GM10847 (cell line): ENCODE measurements around the gene KSR1.

Source experiments
- POLR2A ChIP-seq: IDR thresholded peaks from 2 replicates; pipeline ENCODE4 v1.6.1; 2011; ENCODE audit not compliant: insufficient read length; ENCODE audit errors: extremely low read depth

KSR1 gene

DNA sequence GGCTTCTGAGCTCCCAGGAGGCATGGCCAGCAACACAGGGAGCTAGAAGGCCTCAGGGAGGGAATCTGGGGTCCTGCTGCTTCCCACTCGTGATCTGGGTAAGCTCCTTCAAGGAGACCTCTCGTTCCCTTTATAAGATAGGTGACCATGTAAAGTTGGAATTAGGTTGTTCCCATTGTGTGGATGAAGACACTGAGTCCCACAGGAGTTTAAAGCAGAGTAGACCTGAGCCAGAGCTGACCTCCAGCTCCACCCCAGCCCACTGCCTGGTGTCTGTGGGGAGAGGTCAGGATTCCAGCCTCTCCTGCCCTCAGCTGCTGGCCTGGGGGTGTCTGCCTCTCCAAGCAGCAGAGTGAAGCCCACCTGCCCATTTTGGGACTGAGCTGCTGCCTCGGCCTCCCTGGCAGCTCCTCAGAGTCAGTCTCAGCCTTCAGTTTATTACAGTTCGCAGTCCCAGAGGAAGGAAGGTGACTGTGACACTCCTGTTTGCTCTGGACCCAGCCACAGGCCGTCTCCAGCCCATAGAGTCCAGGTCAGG is 141.6 kb downstream of the KSR1 start:
- no peak for TF ChIP-seq POLR2A

DNA sequence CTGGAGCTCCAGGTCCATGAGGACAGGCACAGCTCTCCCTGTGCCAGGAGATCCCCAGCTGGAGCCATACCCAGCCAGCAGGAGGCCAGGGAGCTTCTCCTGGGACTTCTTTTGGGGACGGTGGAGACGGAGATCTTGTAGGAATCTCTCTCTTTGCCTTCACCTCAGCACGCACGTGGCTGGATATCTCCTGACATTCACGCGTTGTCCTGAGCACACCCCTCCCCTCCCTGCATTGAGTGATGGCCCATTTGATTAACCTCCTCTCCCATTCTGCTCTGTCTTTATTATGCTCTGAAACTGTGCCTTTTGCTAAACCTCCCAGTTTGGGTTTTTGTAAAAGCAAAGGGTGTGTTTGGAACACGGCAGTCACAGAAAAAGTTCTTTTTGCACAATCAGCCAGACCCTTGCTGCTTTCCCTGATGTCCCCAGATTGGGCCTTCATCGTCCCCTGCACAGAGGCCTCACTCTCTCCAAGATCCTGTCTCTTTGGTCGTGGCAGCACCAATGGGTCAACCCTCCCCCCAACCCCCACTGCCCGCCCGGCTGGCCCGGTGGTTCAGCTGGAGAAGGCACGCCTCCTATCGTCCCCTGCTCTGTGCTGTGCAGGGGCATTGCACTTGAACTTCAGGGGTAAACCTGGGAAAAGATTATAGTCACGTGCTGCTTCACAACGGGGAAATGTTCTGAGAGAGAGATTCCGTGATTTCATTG is 142.2 kb downstream of the KSR1 start:
- no peak for TF ChIP-seq POLR2A

- no peak for TF ChIP-seq POLR2A
These were observed 144.2 kb downstream of the KSR1 start for GRCh38 chr17:27600471-27600870.

GRCh38 chr17:27601069-27601974 is 145.1 kb downstream of the KSR1 start:
- TF ChIP-seq POLR2A: no peak

GRCh38 chr17:27601975-27602302 is 145.7 kb downstream of the KSR1 start:
- no peak for TF ChIP-seq POLR2A

GRCh38 chr17:27602721-27603420 is 146.6 kb downstream of the KSR1 start:
- no peak for TF ChIP-seq POLR2A

GRCh38 chr17:27603421-27603770 is 147.1 kb downstream of the KSR1 start:
- TF ChIP-seq POLR2A: no peak

DNA sequence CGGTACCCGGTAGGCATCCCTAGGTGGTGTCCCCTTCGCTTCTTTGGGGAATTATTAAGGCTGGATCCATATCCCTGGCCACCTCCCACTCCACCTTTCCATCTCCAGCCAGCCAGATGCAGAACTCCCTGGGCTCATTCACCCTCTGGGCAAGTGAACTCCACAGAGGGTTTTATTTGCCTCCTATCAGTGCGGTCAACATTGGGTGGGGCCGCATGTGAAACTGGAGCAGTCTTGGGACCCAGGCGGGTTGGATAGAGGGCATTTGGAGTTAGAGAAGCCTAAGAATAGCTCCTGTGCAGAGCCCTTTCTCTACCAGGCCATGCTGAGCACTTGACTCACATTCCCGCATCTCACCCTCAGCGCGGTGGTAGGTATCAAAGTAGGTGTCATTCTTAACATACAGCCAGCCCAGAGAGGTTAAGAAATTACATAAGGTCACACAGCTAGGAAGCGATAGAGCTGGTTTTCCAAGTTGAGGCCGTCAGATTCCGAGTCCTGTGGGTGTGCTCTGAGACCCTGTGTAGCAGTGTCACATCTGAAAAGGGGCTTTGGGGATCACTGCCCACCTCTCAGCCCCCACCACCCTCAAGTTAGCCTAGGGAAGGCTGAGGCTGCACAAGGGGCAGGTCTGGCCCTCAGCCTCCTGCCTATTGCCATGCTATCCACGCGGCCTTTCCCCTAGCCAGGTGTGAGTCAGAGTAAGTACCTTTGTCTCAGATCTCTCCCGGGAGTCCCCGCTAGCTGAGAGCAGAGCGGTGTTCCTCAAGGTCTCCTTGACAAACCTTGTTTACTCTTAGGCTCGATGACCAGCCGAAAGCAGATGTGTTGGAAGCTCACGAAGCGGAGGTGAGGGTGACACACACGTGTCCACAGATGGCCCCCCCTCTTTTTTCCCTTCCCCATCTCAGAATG is 147.9 kb downstream of the KSR1 start:
- no peak for TF ChIP-seq POLR2A

- TF ChIP-seq POLR2A: no peak
These were observed 149.2 kb downstream of the KSR1 start for GRCh38 chr17:27605409-27605808.

DNA sequence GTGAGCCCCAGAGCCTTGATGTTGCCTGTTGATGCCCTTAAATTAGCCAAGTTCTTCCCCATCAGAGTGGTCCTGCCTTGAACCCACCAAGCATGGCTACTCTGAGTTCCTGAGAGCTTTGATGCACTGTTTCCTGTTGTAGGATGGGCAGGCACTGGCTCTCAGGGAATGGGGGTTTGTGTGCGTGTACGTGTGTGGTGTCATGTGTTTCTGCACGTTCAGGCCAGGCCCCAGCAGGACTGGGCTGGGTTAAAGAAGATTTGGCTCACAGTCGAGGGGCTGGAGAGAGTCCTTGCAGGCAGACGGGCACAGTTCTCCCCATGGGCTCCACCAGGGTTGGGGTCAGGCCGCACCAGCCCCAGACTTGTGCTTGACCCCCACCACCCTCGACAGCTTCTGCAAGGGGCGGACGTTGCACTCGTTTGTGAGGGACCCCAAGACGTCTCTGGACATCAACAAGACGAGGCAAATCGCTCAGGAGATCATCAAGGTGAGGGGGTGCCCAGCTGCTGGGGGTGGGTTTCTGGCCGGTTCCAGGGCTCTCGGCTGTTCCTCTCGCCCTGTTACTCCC is 151.4 kb downstream of the KSR1 start:
- no peak for TF ChIP-seq POLR2A

- no peak for TF ChIP-seq POLR2A
These were observed 152.3 kb downstream of the KSR1 start for GRCh38 chr17:27608328-27609230.

- TF ChIP-seq POLR2A: no peak
These were observed 153.5 kb downstream of the KSR1 start for GRCh38 chr17:27609611-27610303.

DNA sequence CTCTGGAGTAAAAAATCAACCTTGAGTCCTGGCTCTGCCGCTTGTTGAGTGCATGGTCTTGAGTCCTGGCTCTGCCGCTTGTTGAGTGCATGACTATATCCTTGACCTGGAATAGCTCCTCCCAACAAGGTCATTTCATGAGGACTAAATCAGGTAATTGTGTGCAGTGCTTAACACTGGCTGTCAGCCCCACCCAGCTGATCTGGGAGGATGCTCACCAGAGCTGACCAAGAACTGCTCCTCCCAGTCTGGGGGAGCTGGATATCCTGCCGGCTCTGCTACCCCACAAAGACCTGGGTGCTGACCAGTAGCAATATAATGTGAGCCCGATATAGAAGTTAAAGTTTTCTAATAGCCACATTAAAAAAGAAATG is 154.0 kb downstream of the KSR1 start:
- TF ChIP-seq POLR2A: no peak

DNA sequence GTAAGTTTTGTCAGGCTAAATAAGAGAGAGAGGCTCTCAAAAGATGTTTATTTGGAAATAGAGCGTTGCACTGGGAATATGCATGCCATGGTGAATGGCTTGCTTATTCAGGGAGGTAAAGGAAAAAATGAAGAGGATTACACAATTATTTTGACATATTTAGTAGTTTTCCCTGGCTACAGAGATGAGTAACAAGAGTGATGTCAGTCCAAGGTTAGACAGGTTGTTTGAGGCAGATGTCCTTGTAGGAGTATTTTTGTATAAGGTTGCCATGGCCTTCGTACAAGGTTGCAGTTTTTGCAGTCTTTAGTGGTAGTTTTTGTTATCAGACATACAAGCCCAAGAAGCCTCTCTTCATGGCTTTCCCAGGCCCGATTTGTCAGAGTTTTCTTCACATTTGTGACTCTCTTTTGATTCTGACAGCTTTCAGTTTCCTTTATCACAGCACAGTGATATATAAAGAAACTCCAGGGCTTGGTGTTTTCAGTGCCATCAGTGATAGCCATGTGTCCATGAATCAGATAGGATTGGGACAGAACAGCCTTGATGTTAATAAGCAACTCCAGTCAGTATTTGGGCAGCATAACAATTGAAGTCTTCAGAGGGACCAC is 156.0 kb downstream of the KSR1 start:
- no peak for TF ChIP-seq POLR2A
